K562 (cell line): Measurements from ENCODE around the gene NRXN3. TPM values are rescaled to one million over a fixed set of nuclear protein-coding genes. Genes with fewer than 3 reads are reported as not detected.

ENCODE experiments used
- ATAC-seq: fragments of 200-7000 bp; cut with Tn5 transposase; 3 replicates; pipeline ENCODE4 v1.9.1; 2020; ENCODE audit warnings: moderate library complexity
- BruUV-seq: library from RNA; stranded (reverse); fragments of 400-500 nt; replicated peaks from 2 replicates; lab custom pipeline; 2021; lab: Mats Ljungman, UMichigan
- CTCF ChIA-PET: fragments of 300-600 bp; formaldehyde crosslinking; extraction: SDS; loops from one replicate; lab custom pipeline; 2021; ENCODE audit warnings: low intra/inter-chr PET ratio; lab: Yijun Ruan, JAX
- POLR2A ChIA-PET: fragments of 300-600, 350-650 bp; sonication (Branson Sonifier 250); formaldehyde crosslinking; extraction: SDS; loops from one replicate; lab custom pipeline; 2021; ENCODE audit warnings: antibody characterized with exemption, inconsistent platforms; lab: Yijun Ruan, JAX
- DNase-seq, 4 experiments: peaks; one replicate each; pipeline versions ENCODE4 v3.0.0 to v3.0.0-alpha.2; 2011 to 2018; ENCODE audit warnings: low spot score in 3 of 4, mixed read lengths in 3 of 4; ENCODE audit errors: extremely low read depth in 1 of 4
- FAIRE-seq: peaks from 2 replicates; lab custom pipeline; 2011; peaks lifted over from hg19 to GRCh38; lab: Jason Lieb, UNC
- H2AFZ ChIP-seq: 2 replicates; pipeline ENCODE4 v1.6.0; 2011; ENCODE audit warnings: low read depth, low read length, control low read depth, inconsistent platforms
- H3K27ac ChIP-seq: fragments of 200-600 bp; 3 replicates; pipeline ENCODE4 v1.8.0; 2011; ENCODE audit warnings: low read depth, mild to moderate bottlenecking, control low read depth, inconsistent platforms, low read length, moderate library complexity, mixed read lengths; ENCODE audit errors: extremely low read depth
- H3K27me3 ChIP-seq, 2 experiments: fragments of 300-600 bp in 1 of 2; 2 replicates in 1 of 2; 3 replicates in 1 of 2; pipeline versions ENCODE4 v1.6.0 to v1.8.0; 2011; ENCODE audit warnings: inconsistent platforms in 2 of 2, low read length in 2 of 2, mild to moderate bottlenecking in 1 of 2, mixed read lengths in 1 of 2, moderate library complexity in 1 of 2; ENCODE audit not compliant: control insufficient read depth in 2 of 2, insufficient read depth in 2 of 2
- H3K36me3 ChIP-seq: fragments of 300-600 bp; 3 replicates; pipeline ENCODE4 v1.8.0; 2011; ENCODE audit warnings: mild to moderate bottlenecking, low read length, inconsistent platforms; ENCODE audit not compliant: control insufficient read depth, insufficient read depth
- H3K4me1 ChIP-seq, 2 experiments: fragments of 200-600 bp in 1 of 2; replicated peaks in 1 of 2; 2 replicates in 1 of 2; 3 replicates in 1 of 2; pipeline versions ENCODE4 v1.5.1 to v1.8.0; 2011; ENCODE audit warnings: inconsistent platforms in 2 of 2, low read length in 2 of 2, mild to moderate bottlenecking in 1 of 2, mixed read lengths in 1 of 2, moderate library complexity in 1 of 2; ENCODE audit not compliant: control insufficient read depth in 2 of 2, insufficient read depth in 2 of 2
- H3K4me2 ChIP-seq: 2 replicates; pipeline ENCODE4 v1.6.1; 2011; ENCODE audit warnings: low read length, control low read depth, inconsistent platforms, mixed read lengths; ENCODE audit not compliant: insufficient read depth
- H3K4me3 ChIP-seq: fragments of 200-600 bp; sonication (generic), shearing (Covaris generic); 2 replicates; pipeline ENCODE4 v1.5.1; 2016; ENCODE audit warnings: control low read depth, inconsistent platforms
- H3K79me2 ChIP-seq: fragments of 200-600 bp; 3 replicates; pipeline ENCODE4 v1.8.0; 2011; ENCODE audit warnings: low read length, inconsistent platforms; ENCODE audit not compliant: control insufficient read depth, insufficient read depth
- H3K9ac ChIP-seq, 2 experiments: 2 replicates each; pipeline versions ENCODE4 v1.6.0 to v1.6.1; 2011; ENCODE audit warnings: low read depth in 2 of 2, low read length in 2 of 2, control low read depth in 1 of 2, inconsistent platforms in 1 of 2, mild to moderate bottlenecking in 1 of 2, mixed read lengths in 1 of 2; ENCODE audit not compliant: insufficient read depth in 1 of 2
- H3K9me1 ChIP-seq: one replicate; pipeline ENCODE4 v1.6.0; 2011; ENCODE audit warnings: inconsistent platforms, mild to moderate bottlenecking, low read length, moderate library complexity; ENCODE audit not compliant: control insufficient read depth, insufficient read depth
- H3K9me3 ChIP-seq: replicated peaks from 2 replicates; pipeline ENCODE4 v1.5.1; 2011; ENCODE audit warnings: low read depth, low read length, inconsistent platforms; ENCODE audit not compliant: control insufficient read depth, insufficient read depth
- H4K20me1 ChIP-seq: replicated peaks from 2 replicates; pipeline ENCODE4 v1.6.1; 2011; ENCODE audit warnings: low read length, inconsistent platforms, mixed read lengths; ENCODE audit not compliant: control insufficient read depth, insufficient read depth
- GTF2E2 ChIP-seq: fragments of 200-800 bp; sonication (Bioruptor generic); IDR thresholded peaks from 2 replicates; pipeline ENCODE4 v1.6.1; 2016; ENCODE audit warnings: missing genetic modification characterization, missing compliant biosample characterization
- HNRNPH1 ChIP-seq: fragments of 200-400 bp; formaldehyde crosslinking; optimal IDR thresholded peaks from 2 replicates; pipeline ENCODE3; 2017; ENCODE audit warnings: low read depth, mild to moderate bottlenecking, low read length, moderate library complexity
- MEF2D ChIP-seq: conservative IDR thresholded peaks from 2 replicates; pipeline ENCODE4 v1.6.1; 2016; ENCODE audit warnings: low read depth, missing genetic modification characterization, missing compliant biosample characterization
- RBFOX2 ChIP-seq: fragments of 200-400 bp; formaldehyde crosslinking; IDR thresholded peaks from 2 replicates; pipeline ENCODE4 v1.6.1; 2017; ENCODE audit warnings: low read depth, mild to moderate bottlenecking, low read length, moderate library complexity
- THRAP3 ChIP-seq: fragments of 450-650 bp; IDR thresholded peaks from 2 replicates; pipeline ENCODE4 v1.6.1; 2016; ENCODE audit warnings: mild to moderate bottlenecking, inconsistent platforms, borderline replicate concordance
- ZC3H8 ChIP-seq: fragments of 450-650 bp; IDR thresholded peaks from 2 replicates; pipeline ENCODE4 v1.6.1; 2017
- ZEB2 ChIP-seq: fragments of 450-650 bp; IDR thresholded peaks from 2 replicates; pipeline ENCODE4 v1.6.1; 2016
- ZNF124 ChIP-seq: sonication (generic); formaldehyde crosslinking; IDR thresholded peaks from 2 replicates; pipeline ENCODE4 v1.8.1; 2022; ENCODE audit warnings: missing genetic modification reagents
- ZNF41 ChIP-seq: fragments of 250-450 bp; sonication (Bioruptor Pico); conservative IDR thresholded peaks from 2 replicates; pipeline ENCODE4 v1.4.0; 2020; ENCODE audit warnings: mild to moderate bottlenecking
- ZNF639 ChIP-seq, 2 experiments: fragments of 200-800 bp in 1 of 2; sonication (Bioruptor generic) in 1 of 2; sonication (generic) in 1 of 2; formaldehyde crosslinking in 1 of 2; IDR thresholded peaks in 1 of 2; conservative IDR thresholded peaks in 1 of 2; 2 replicates each; pipeline versions ENCODE4 v1.5.0 to v1.6.1; 2016 to 2020; ENCODE audit warnings: missing compliant biosample characterization in 1 of 2, missing genetic modification characterization in 1 of 2, missing genetic modification reagents in 1 of 2
- ZNF668 ChIP-seq: fragments of 250-450 bp; sonication (Bioruptor Pico); IDR thresholded peaks from 2 replicates; pipeline ENCODE4 v1.8.0; 2022; ENCODE audit warnings: mild to moderate bottlenecking, inconsistent platforms
- ZNF699 ChIP-seq: fragments of 250-450 bp; sonication (Bioruptor Pico); IDR thresholded peaks from 2 replicates; pipeline ENCODE4 v1.8.0; 2021; ENCODE audit warnings: mild to moderate bottlenecking, moderate library complexity; ENCODE audit not compliant: insufficient replicate concordance
- ZNF830 ChIP-seq: fragments of 250-450 bp; sonication (Bioruptor Pico); IDR thresholded peaks from 2 replicates; pipeline ENCODE4 v1.5.0; 2021; ENCODE audit warnings: mild to moderate bottlenecking
- ZSCAN32 ChIP-seq: fragments of 450-650 bp; formaldehyde crosslinking; IDR thresholded peaks from 2 replicates; pipeline ENCODE4 v1.4.0; 2020; ENCODE audit warnings: mild to moderate bottlenecking, moderate library complexity
- WGBS: fragments of 100-300 bp; shearing (Covaris generic); methylation state at CpG from one replicate; pipeline ENCODE4 v1.1.6; 2016; ENCODE audit warnings: low coverage, mixed read lengths; ENCODE audit not compliant: insufficient coverage; ENCODE audit errors: missing lambda C conversion rate; 5-methylcytosine and 5-hydroxymethylcytosine counted together
- in situ Hi-C: fragments of 300-500 bp; cut with MboI; formaldehyde crosslinking; loops from 4 replicates; pipeline ENCODE4 v1.15.0; 2018; ENCODE audit warnings: inconsistent platforms, mixed read lengths
- intact Hi-C: fragments of 100-400 bp; cut with micrococcal nuclease; formaldehyde crosslinking; loops from 2 replicates; pipeline ENCODE4 v1.14.2; 2022
- polyA plus RNA-seq, 8 experiments: library from polyadenylated mRNA; depleted of rRNA in 4 of 8; stranded (reverse) in 5 of 8; unstranded in 3 of 8; fragments of >200 nt; fragmentation: Nextera tagmentation in 2 of 8; fragmentation: Illumina TruSeq in 1 of 8; extraction: Ambion mirVana in 2 of 8; extraction: Trizol in 1 of 8; gene quantifications; 2 replicates each; pipeline versions ENCODE4 v1.2.1 to v1.2.3, GENCODE V29; 2011 to 2014; ENCODE audit warnings: inconsistent platforms in 1 of 8, missing spikeins in 1 of 8
- total RNA-seq, 7 experiments: library from RNA; depleted of rRNA in 6 of 7; stranded (reverse); fragments of >200 nt in 6 of 7; fragmentation: Illumina TruSeq in 2 of 7; extraction: Trizol in 2 of 7; gene quantifications; 2 replicates each; pipeline versions ENCODE4 v1.2.1 to v1.2.3, GENCODE V29; 2011 to 2021; ENCODE audit warnings: low replicate concordance in 1 of 7
- TF ChIP-seq, protein P1 (sequence below): fragments of 450-650 bp; IDR thresholded peaks from 2 replicates; pipeline ENCODE4 v1.7.1; 2018; ENCODE audit warnings: mild to moderate bottlenecking, low read depth; ENCODE audit not compliant: partially characterized antibody
- TF ChIP-seq, protein P2 (sequence below): fragments of 250-450 bp; sonication (Bioruptor Pico); IDR thresholded peaks from 2 replicates; pipeline ENCODE4 v1.4.0; 2020; ENCODE audit warnings: borderline replicate concordance

The NRXN3 gene
- total and polyA plus RNA-seq, 9 of the 15 experiments (the other 6 are each of a cell fraction or from before 2014, with no cell fraction given) = 0.09 TPM; not detected in 8

GRCh38 chr14:79658221-79658620 lies 1488.0 kb downstream of the NRXN3 start:
- in situ Hi-C loops = no loop called here
- Histone ChIP-seq H3K4me3 (no peak overlapping the region), H3K36me3 (no peaks in the 10 kb centered on the region), H3K9ac (no peak overlapping the region), H3K27me3 (no peaks in the 10 kb centered on the region), H3K9me3 (no peaks in the 10 kb centered on the region), H2AFZ (no peak overlapping the region), H3K4me2 (no peak overlapping the region), H3K27ac (no peak overlapping the region), H3K79me2 (no peaks in the 10 kb centered on the region), H4K20me1 (no peaks in the 10 kb centered on the region), H3K9me1 (no peaks in the 10 kb centered on the region), H3K4me1 (no peaks in the 10 kb centered on the region)
- WGBS = 3% methylated on average over 5 of the region's 5 CpGs
- DNase-seq (no peak), ATAC-seq (no peak), FAIRE-seq (no peak)
- intact Hi-C loops = no loop called here
- BruUV-seq = no TSS peak
- ChIA-PET POLR2A (no interaction called here), CTCF (no interaction called here)
- TF ChIP-seq MEF2D (tag) = no peak
- TF ChIP-seq THRAP3 = no peak
- no peak for TF ChIP-seq ZNF124 (CRISPR knock-in tag)
- TF ChIP-seq ZNF668 = no peak
- no peak for TF ChIP-seq ZNF41 (CRISPR knock-in tag)
- no peak for TF ChIP-seq ZEB2
- TF ChIP-seq, protein P1, sequence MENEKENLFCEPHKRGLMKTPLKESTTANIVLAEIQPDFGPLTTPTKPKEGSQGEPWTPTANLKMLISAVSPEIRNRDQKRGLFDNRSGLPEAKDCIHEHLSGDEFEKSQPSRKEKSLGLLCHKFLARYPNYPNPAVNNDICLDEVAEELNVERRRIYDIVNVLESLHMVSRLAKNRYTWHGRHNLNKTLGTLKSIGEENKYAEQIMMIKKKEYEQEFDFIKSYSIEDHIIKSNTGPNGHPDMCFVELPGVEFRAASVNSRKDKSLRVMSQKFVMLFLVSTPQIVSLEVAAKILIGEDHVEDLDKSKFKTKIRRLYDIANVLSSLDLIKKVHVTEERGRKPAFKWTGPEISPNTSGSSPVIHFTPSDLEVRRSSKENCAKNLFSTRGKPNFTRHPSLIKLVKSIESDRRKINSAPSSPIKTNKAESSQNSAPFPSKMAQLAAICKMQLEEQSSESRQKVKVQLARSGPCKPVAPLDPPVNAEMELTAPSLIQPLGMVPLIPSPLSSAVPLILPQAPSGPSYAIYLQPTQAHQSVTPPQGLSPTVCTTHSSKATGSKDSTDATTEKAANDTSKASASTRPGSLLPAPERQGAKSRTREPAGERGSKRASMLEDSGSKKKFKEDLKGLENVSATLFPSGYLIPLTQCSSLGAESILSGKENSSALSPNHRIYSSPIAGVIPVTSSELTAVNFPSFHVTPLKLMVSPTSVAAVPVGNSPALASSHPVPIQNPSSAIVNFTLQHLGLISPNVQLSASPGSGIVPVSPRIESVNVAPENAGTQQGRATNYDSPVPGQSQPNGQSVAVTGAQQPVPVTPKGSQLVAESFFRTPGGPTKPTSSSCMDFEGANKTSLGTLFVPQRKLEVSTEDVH = no peak
- TF ChIP-seq GTF2E2 = no peak
- TF ChIP-seq ZNF639 (CRISPR knock-in tag; conservative IDR thresholded peaks at IDR 0.05 in 1 of 2, IDR thresholded peaks at IDR 0.05 in 1 of 2) = no peak
- TF ChIP-seq ZNF830 = no peak
- TF ChIP-seq ZNF699 (CRISPR knock-in tag) = no peak
- TF ChIP-seq, protein P2, sequence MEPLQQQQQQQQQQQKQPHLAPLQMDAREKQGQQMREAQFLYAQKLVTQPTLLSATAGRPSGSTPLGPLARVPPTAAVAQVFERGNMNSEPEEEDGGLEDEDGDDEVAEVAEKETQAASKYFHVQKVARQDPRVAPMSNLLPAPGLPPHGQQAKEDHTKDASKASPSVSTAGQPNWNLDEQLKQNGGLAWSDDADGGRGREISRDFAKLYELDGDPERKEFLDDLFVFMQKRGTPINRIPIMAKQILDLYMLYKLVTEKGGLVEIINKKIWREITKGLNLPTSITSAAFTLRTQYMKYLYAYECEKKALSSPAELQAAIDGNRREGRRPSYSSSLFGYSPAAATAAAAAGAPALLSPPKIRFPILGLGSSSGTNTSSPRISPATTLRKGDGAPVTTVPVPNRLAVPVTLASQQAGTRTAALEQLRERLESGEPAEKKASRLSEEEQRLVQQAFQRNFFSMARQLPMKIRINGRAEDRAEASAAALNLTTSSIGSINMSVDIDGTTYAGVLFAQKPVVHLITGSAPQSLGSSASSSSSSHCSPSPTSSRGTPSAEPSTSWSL (CRISPR knock-in tag) = no peak
- TF ChIP-seq HNRNPH1 = no peak
- TF ChIP-seq ZC3H8 = no peak
- TF ChIP-seq RBFOX2 = no peak
- TF ChIP-seq ZSCAN32 (CRISPR knock-in tag) = no peak
